ENCODE results near the gene POC1A.

- TF ChIP-seq, protein P1, sequence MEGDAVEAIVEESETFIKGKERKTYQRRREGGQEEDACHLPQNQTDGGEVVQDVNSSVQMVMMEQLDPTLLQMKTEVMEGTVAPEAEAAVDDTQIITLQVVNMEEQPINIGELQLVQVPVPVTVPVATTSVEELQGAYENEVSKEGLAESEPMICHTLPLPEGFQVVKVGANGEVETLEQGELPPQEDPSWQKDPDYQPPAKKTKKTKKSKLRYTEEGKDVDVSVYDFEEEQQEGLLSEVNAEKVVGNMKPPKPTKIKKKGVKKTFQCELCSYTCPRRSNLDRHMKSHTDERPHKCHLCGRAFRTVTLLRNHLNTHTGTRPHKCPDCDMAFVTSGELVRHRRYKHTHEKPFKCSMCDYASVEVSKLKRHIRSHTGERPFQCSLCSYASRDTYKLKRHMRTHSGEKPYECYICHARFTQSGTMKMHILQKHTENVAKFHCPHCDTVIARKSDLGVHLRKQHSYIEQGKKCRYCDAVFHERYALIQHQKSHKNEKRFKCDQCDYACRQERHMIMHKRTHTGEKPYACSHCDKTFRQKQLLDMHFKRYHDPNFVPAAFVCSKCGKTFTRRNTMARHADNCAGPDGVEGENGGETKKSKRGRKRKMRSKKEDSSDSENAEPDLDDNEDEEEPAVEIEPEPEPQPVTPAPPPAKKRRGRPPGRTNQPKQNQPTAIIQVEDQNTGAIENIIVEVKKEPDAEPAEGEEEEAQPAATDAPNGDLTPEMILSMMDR (conservative IDR thresholded peaks at IDR 0.05 in 1 of 2, IDR thresholded peaks at IDR 0.05 in 1 of 2; ENCODE audit: low read depth in 1 of 2, low read length in 2 of 2), result no peak
- TF ChIP-seq EZH2 (IDR thresholded peaks at IDR 0.05; ENCODE audit: low read length, missing control alignments), result no peak
These were observed 121.4 kb downstream of the POC1A start for GRCh38 chr3:52032702-52033408.

Data from fibroblast of lung (primary cell).